Colon (tissue), 2 donors: Measurements from ENCODE around the gene GPX7.
"Not testable (repeated sequence)": the region's sequence is repeated elsewhere in the genome, so short reads cannot be mapped to it uniquely, and the experiment has no call there.

ENCODE experiments used
- FAIRE-seq: peaks from 2 replicates; lab custom pipeline; 2012; peaks lifted over from hg19 to GRCh38; lab: Jason Lieb, UNC
- donor health status: control.
- donor health status: control.

The GPX7 gene

GRCh38 chr1:52601991-52602855 lies at the start of gene GPX7:
Gene GPX7, plus strand, starts transcription at chr1:52602371. Its CDS starts 39 bp downstream, at chr1:52602410.
- no peak for FAIRE-seq

- FAIRE-seq: no peak
Observed at GRCh38 chr1:52552505-52553361, 49.4 kb upstream of the GPX7 start, which contains the start of gene TUT4. Gene TUT4, minus strand, starts transcription at chr1:52553092. Its CDS starts 26,812 bp downstream, at chr1:52526280.

DNA sequence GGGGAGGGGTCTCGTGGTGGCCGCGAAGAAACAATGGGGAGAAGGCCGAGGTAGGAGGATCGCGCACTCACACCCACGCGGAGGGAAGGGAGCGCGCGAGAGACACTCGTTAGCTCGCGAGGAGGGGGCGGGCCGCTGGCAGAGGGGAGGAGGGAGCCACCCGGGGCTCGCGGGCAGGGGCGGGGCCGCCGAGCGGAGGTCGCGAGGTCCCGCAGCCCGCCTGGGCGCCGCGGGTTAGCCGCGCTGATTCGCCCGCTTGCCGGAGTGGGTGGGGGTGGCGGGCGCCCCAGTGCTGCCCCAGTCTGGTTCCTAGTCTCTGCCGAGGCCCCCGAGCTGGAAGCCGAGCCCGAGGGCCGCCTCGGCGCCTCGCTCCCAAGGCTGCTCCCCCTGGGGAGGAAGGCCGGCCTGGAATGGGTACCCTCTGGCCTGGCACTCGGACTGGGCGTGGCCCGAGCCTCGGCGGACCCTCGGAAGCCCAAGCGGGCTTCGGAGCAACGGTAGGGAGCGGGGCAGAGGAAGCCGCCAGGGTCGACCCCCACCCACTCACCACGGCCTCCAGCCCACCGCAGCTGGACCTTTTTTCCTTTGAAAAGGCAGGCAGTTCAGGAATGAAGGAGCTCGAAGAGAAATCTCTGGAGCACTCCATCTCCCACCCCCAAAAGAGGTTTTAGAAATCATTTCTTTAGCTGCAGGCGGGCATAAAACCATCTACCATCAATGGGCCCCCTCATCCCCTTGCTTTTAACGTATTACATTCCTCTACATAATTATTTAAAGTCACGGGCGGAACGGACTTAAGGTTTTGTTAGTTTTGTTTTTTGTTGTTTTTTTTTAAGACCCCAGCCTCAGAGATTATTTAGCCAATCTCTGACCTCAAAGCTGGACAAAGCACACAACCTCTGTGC lies 48.6 kb upstream of the GPX7 start:
- FAIRE-seq: no peak

DNA sequence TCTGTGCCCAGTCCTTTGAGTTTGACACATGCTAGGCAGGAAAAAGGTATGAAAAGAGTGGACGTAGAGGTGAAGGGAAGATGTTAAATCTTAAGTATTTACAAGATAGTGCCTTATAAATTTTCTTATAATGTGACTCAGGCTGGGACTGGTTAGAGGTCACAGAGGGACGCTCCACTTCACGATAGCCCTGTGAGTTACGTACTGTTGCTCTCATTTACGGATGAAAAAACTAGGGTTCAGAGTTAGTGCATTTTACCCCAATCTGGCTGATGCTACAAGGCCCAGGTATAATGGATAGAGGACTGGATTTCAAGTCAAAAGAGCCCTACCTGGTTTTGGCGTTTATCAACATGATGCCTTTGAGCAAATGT lies 47.9 kb upstream of the GPX7 start:
- FAIRE-seq: no peak

GRCh38 chr1:52554756-52555155 lies 47.4 kb upstream of the GPX7 start:
- FAIRE-seq: no peak

DNA sequence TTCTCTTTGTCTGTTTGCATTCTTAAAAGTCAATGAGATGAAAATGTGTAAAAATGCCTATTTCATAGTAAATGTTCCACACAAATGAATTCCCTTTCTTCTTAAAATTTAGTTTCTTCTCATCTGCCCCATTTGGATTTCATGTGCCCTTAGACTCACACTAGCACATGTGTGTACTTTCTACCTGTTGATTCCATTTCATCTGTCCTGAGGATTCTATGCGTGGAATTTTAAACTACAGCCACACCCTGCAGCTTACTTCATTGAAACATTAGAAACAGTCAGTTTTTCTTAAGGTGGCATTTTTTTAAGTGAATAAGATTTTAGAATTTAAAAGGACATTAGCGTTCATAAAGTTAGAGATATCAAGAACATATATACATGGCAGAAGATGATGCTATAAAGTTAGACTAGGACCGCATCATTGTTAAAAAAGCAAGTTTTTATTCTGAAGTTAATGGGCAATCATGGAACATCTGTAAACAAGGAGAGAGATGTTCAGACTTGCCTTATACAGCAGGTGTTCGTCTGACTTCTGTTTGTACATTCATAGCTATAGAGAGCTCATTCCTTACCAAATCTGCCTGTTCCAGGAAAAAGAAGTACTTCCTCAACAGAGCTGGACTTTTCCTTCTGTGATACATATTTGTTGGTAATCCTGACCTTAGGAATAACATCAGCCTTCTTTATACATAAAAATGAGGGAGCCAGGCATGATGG lies 45.4 kb upstream of the GPX7 start:
- FAIRE-seq: no peak

- no peak for FAIRE-seq
Observed at GRCh38 chr1:52558941-52559340, 43.2 kb upstream of the GPX7 start.

GRCh38 chr1:52559875-52560274 lies 42.3 kb upstream of the GPX7 start:
- FAIRE-seq: no peak

DNA sequence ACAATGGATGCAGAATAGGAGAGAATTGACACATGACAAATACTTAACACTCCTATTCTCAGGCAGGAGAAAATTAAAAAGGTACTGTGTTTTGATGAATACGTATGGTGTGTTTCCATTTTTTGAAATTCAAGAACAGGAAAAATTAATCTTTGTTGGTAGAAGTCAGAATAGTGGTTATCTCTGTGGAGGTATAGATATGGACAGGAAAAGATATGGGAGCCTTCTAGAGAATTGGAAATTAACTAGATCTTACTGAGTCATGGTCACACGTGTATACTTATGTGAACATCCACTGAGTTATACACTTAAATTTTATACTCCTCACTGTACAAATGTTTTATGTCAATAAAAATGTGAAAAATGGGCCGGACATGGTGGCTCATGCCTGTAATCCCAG lies 39.4 kb upstream of the GPX7 start:
- no peak for FAIRE-seq

DNA sequence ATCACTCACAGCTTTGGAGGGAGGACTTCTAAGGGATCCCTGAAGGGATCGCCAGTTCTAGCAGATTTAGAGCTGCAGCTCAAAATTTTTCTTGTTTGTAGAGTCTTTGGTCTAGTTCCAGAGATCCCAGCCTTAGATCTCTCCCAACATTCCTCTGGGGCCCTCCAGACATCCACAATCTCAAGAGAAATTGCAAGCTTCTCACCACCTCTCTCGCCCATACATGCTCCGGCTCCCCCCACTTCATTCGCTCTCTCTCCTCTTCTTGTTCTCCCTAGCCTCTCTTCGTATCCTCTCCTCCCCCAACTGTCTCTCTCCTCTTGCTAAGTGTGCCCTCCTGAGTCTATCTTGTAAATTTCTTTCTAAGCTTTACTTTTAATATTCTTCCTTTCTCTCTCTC lies 34.2 kb upstream of the GPX7 start:
- no peak for FAIRE-seq

- FAIRE-seq: no peak
Observed at GRCh38 chr1:52569449-52570210, 32.5 kb upstream of the GPX7 start.

DNA sequence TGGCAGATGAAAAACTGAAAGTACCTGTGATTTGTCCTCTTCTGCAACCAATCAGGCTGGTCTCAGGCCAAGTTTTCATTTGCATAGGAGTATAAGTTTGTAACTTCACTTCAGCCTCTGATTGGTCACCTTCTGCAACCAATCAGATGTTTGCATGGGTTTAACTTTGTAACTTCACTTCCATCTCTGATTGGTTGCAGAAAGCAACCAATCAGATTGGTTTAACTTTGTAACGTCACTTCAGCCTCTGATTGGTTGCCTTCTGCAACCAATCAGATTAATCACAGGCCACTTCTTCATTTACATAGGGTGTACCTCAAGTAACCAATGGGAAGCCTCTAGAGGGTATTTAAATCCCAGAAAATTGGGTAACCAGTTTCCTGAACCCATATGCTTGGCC lies 30.4 kb upstream of the GPX7 start:
- FAIRE-seq: no peak

DNA sequence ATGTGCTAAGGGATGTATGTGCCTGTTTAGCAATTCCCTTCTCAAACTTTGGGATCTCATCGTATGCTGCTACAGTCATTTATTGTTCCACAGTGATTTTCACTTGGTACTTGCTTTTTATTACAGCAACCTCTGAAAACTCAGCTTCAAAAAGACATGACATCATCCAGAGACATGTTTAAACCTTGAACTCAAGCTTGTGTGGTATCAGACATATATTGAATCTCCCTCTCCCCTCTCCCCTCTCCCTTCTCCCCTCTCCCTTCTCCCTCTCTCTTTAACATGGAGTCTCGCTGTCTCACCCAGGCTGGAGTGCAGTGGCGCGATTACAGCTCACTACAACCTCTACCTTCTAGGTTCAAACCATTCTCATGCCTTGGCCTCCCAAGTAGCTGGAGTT lies 29.8 kb upstream of the GPX7 start:
- FAIRE-seq: no peak

DNA sequence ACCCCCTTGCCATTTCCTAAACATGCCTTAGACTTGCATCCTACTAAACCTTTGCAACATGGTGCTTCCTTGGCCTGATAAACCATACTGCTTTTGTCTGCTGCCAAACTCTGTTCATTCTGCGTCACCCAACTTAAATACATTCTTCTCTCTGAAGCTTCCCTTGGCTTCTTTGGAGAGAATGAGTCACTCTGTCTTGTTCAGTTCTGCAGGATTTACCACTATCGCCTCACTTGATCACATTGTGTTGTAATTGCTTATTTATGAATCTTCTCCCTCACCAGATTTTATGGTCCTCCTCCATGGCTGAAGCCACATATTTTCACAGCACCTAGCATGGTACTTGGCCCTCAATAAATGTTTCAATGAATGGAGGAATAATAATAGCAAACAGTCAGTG lies 27.6 kb upstream of the GPX7 start:
- no peak for FAIRE-seq

- no peak for FAIRE-seq
Observed at GRCh38 chr1:52576074-52576473, 26.1 kb upstream of the GPX7 start.

DNA sequence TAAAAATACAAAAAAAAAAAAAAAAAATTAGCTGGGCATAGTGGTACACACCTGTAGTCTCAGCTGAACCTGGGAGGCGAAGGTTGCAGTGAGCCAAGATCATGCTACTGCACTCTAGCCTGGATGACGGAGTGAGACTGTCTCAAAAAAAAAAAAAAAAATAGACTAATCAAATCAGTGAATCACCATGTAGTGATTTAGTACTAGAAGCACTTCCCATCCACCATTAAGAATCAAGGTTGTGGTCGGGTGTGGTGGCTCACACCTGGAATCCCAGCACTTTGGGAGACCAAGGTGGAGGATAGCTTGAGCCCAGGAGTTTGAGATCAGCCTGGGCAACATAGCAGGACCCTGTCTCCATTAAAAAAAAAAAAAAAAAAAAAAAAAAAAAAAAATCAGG lies 24.1 kb upstream of the GPX7 start:
- FAIRE-seq: not testable (repeated sequence)

DNA sequence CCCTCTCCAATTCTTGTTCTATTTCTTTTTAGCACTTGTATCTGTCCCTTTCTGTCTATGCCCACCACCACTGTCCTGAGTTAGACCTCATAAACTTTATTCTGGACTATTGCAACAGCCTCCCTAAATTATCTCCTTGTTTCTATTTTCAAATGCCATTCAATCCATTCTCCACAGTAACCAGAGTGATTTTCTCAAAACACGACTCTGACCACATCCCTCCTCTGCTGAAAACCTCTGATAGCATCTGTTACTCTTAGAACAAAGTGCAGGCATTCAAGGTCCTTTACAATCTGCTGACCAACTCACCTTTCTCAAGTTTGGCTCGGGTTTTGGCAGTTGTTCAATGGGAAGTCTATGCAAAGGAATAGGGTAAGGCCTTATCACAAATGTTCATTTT lies 22.8 kb upstream of the GPX7 start:
- FAIRE-seq: no peak

- no peak for FAIRE-seq
Observed at GRCh38 chr1:52580283-52580682, 21.9 kb upstream of the GPX7 start.

DNA sequence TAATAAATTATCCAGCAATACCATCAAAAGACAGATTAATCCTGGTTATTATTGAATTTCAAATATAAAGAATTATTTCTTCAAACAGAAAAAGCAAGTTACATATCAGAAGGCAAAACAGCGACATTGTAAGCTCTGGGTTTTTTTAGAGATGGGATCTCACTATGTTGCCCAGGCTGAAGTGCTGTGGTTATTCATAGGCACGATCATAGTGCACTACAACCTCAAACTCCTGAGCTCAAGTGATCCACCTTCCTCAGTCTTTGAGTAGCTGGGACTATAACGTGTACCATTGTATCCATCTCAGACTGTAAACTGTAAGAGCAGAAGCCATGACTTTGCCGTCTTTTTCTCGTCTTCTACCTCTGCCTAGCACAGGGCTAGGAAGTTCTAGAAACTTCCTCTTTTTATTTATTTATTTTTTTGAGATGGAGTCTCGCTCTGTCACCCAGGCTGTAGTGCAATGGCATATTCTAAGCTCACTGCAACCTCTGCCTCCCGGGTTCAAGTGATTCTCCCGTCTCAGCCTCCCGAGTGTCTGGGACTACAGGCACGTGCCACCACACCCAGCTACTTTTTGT lies 20.0 kb upstream of the GPX7 start:
- no peak for FAIRE-seq

DNA sequence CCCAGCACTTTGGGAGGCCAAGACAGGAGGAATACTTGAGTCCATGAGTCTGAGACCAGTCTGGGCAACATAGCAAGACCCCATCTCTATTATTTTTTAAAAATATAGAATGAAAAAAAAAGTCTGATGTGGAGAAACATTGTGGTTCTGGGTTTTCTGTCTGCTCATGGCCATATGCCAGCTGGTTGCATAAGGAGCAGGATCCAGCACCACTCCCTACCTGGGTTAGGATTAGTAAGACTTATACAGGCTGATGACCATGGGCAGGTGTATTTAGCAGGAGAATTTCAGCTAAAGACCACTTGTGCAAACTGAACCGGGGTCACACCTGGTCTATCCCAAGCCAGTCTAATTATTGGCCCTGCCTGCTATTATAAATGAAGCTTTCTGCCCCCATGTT lies 16.7 kb upstream of the GPX7 start:
- no peak for FAIRE-seq
